A549 (cell line): Measurements from ENCODE around the gene B3GAT1.

Experiments
- CTCF ChIP-seq: fragments of >200 bp; sonication (Bioruptor Twin); formaldehyde crosslinking; IDR thresholded peaks from 3 replicates; pipeline ENCODE4 v1.5.1; 2016
- EHMT2 ChIP-seq: fragments of 200-600 bp; sonication (generic); IDR thresholded peaks from 2 replicates; pipeline ENCODE4 v1.6.1; 2016; ENCODE audit warnings: antibody characterized with exemption, low read depth, mild to moderate bottlenecking, moderate library complexity
- ESRRA ChIP-seq: fragments of 150-350 bp; IDR thresholded peaks from 2 replicates; pipeline ENCODE4 v1.6.1; 2014; ENCODE audit warnings: mild to moderate bottlenecking, low read length, borderline replicate concordance
- HDAC2 ChIP-seq: fragments of 200-600 bp; sonication (generic); IDR thresholded peaks from 2 replicates; pipeline ENCODE4 v1.6.1; 2016
- MAX ChIP-seq: IDR thresholded peaks from 2 replicates; pipeline ENCODE4 v1.6.1; 2012
- POLR2A ChIP-seq: IDR thresholded peaks from 2 replicates; pipeline ENCODE4 v1.6.1; 2012; ENCODE audit warnings: mild to moderate bottlenecking, low read length
- RAD21 ChIP-seq, 2 experiments: fragments of >200 bp in 1 of 2; sonication (Bioruptor Twin) in 1 of 2; formaldehyde crosslinking in 1 of 2; IDR thresholded peaks in 1 of 2; conservative IDR thresholded peaks in 1 of 2; 2 replicates in 1 of 2; 3 replicates in 1 of 2; pipeline ENCODE4 v1.6.1; 2012 to 2018; ENCODE audit warnings: inconsistent platforms in 1 of 2
- REST ChIP-seq: fragments of 200-600 bp; sonication (generic); IDR thresholded peaks from 2 replicates; pipeline ENCODE4 v1.6.1; 2016; ENCODE audit warnings: antibody characterized with exemption, mild to moderate bottlenecking, moderate library complexity
- SMC3 ChIP-seq: fragments of >200 bp; sonication (Bioruptor Twin); formaldehyde crosslinking; IDR thresholded peaks from 3 replicates; pipeline ENCODE4 v1.6.1; 2018; ENCODE audit warnings: inconsistent platforms
- TFCP2L1 ChIP-seq: fragments of 250-450 bp; sonication (Bioruptor Pico); IDR thresholded peaks from 2 replicates; pipeline ENCODE4 v1.5.0; 2021; ENCODE audit warnings: mild to moderate bottlenecking

- TF ChIP-seq RAD21 (conservative IDR thresholded peaks at IDR 0.05 in 1 of 2, IDR thresholded peaks at IDR 0.05 in 1 of 2) (no peak), CTCF (no peak), HDAC2 (no peak), REST (no peak), EHMT2 (no peak), ESRRA (no peak), TFCP2L1 (CRISPR knock-in tag) (no peak), SMC3 (no peak), POLR2A (no peak), MAX (no peak)
These were observed 66.8 kb downstream of the B3GAT1 start for GRCh38 chr11:134345237-134345550.
